MM.1S (cell line): ENCODE results near the gene RNF10.
A peak's percentile ranks its signal among the peaks of the same experiment; 100 is the strongest.

Source experiments
- DNase-seq: peaks from one replicate; pipeline ENCODE4 v3.0.0-alpha.2; 2015
- H2AFZ ChIP-seq: fragments of 300-600 bp; sonication (generic); 2 replicates; pipeline ENCODE4 v1.6.0; 2016; ENCODE audit warnings: antibody characterized with exemption, low read length
- H3F3A ChIP-seq: fragments of 300-600 bp; sonication (generic); 2 replicates; pipeline ENCODE4 v1.6.1; 2016; ENCODE audit warnings: mild to moderate bottlenecking, antibody characterized with exemption, low read length, moderate library complexity, mixed read lengths; ENCODE audit not compliant: insufficient read depth
- H3K27ac ChIP-seq: fragments of 300-600 bp; sonication (generic); 2 replicates; pipeline ENCODE4 v1.5.1; 2016; ENCODE audit warnings: mild to moderate bottlenecking, low read length
- H3K27me3 ChIP-seq: fragments of 300-600 bp; sonication (generic); replicated peaks from 2 replicates; pipeline ENCODE4 v1.6.0; 2016; ENCODE audit warnings: low read length; ENCODE audit not compliant: insufficient read depth
- H3K36me3 ChIP-seq: fragments of 300-600 bp; sonication (generic); replicated peaks from 2 replicates; pipeline ENCODE4 v1.6.1; 2016; ENCODE audit warnings: mild to moderate bottlenecking, low read length, mixed read lengths; ENCODE audit not compliant: insufficient read depth
- H3K4me1 ChIP-seq: fragments of 300-600 bp; sonication (generic); 2 replicates; pipeline ENCODE4 v1.6.1; 2016; ENCODE audit warnings: low read length, mixed read lengths
- H3K4me2 ChIP-seq: fragments of 300-600 bp; sonication (generic); 2 replicates; pipeline ENCODE4 v1.6.0; 2016; ENCODE audit warnings: low read depth, low read length
- H3K4me3 ChIP-seq: fragments of 300-600 bp; sonication (generic); 2 replicates; pipeline ENCODE4 v1.5.1; 2016; ENCODE audit warnings: low read length, mixed read lengths
- H3K79me2 ChIP-seq: fragments of 300-600 bp; sonication (generic); 2 replicates; pipeline ENCODE4 v1.6.1; 2016; ENCODE audit warnings: mixed run types, low read length, mixed read lengths
- H3K9ac ChIP-seq: fragments of 300-600 bp; sonication (generic); 2 replicates; pipeline ENCODE4 v1.6.1; 2016; ENCODE audit warnings: low read length, mixed read lengths
- H3K9me2 ChIP-seq: fragments of 300-600 bp; sonication (generic); replicated peaks from 2 replicates; pipeline ENCODE4 v1.6.1; 2016; ENCODE audit warnings: mild to moderate bottlenecking, low read length, mixed read lengths; ENCODE audit not compliant: insufficient read depth
- H3K9me3 ChIP-seq: fragments of 300-600 bp; sonication (generic); replicated peaks from 2 replicates; pipeline ENCODE4 v1.6.1; 2016; ENCODE audit warnings: mild to moderate bottlenecking, low read length, mixed read lengths; ENCODE audit not compliant: insufficient read depth
- H4K20me1 ChIP-seq: fragments of 300-600 bp; sonication (generic); 2 replicates; pipeline ENCODE4 v1.6.1; 2016; ENCODE audit warnings: mild to moderate bottlenecking, low read length, moderate library complexity, mixed read lengths; ENCODE audit not compliant: insufficient read depth
- CTCF ChIP-seq: fragments of 300-600 bp; sonication (generic); IDR thresholded peaks from 2 replicates; pipeline ENCODE4 v1.5.1; 2016; ENCODE audit warnings: antibody characterized with exemption, low read length, mixed read lengths
- EZH2 ChIP-seq: fragments of 300-600 bp; sonication (generic); optimal IDR thresholded peaks from 2 replicates; pipeline ENCODE3; 2017; ENCODE audit warnings: low read depth, mild to moderate bottlenecking, antibody characterized with exemption, low read length, mixed read lengths
- EZH2phosphoT487 ChIP-seq: fragments of 300-600 bp; sonication (generic); IDR thresholded peaks from 2 replicates; pipeline ENCODE4 v1.6.1; 2018; ENCODE audit warnings: antibody characterized with exemption, low read length

The RNF10 gene

GRCh38 chr12:120581998-120582397 is 47.8 kb downstream of the RNF10 start:
- Histone ChIP-seq H3K9me2 (no peaks in the 10 kb centered on the region), H3K27ac (peak overlapping the region; percentile 21; the same call in 1 of the 2 replicates), H3K36me3 (no peaks in the 10 kb centered on the region), H3K27me3 (no peaks in the 10 kb centered on the region), H2AFZ (peak overlapping the region; percentile 72), H3F3A (peaks cover 11% of the 10 kb centered on the region; the same call in 1 of the 2 replicates), H3K9me3 (no peaks in the 10 kb centered on the region), H3K4me1 (0 out of 2 replicates have a peak, but pooled peaks cover 6% of the 10 kb centered on the region), H3K9ac (peak overlapping the region; percentile 43; the same call in 1 of the 2 replicates), H3K4me3 (peak overlapping the region; percentile 83), H3K4me2 (peak overlapping the region; percentile 94), H4K20me1 (no peaks in the 10 kb centered on the region), H3K79me2 (no peaks in the 10 kb centered on the region)
- no peak for DNase-seq
- TF ChIP-seq EZH2phosphoT487 (no peak), CTCF (no peak), EZH2 (no peak)

- Histone ChIP-seq H4K20me1 (no peaks in the 10 kb centered on the region), H3K9ac (no peak overlapping the region), H3K9me2 (no peaks in the 10 kb centered on the region), H3K36me3 (no peaks in the 10 kb centered on the region), H3K4me3 (peak overlapping the region; percentile 20; the same call in 1 of the 2 replicates), H3K4me2 (peak overlapping the region; percentile 59), H3F3A (peaks cover 11% of the 10 kb centered on the region; the same call in 1 of the 2 replicates), H3K79me2 (no peaks in the 10 kb centered on the region), H3K27me3 (no peaks in the 10 kb centered on the region), H3K9me3 (no peaks in the 10 kb centered on the region), H3K4me1 (0 out of 2 replicates have a peak, but pooled peaks cover 6% of the 10 kb centered on the region), H3K27ac (no peak overlapping the region), H2AFZ (peak overlapping the region; percentile 51)
- peak; percentile 53 for DNase-seq
- no peak for TF ChIP-seq EZH2
- TF ChIP-seq EZH2phosphoT487, result no peak
- TF ChIP-seq CTCF, result peak; percentile 72
Measured at GRCh38 chr12:120583478-120584030, 49.4 kb downstream of the RNF10 start.

GRCh38 chr12:120584343-120585149 is 50.4 kb downstream of the RNF10 start:
- H3F3A ChIP-seq, result peaks cover 5% of the 10 kb centered on the region; the same call in 1 of the 2 replicates
- H3K4me3 ChIP-seq, result peak overlapping the region; percentile 41; the same call in 1 of the 2 replicates
- H3K4me1 ChIP-seq, result 0 out of 2 replicates have a peak, but pooled peaks cover 6% of the 10 kb centered on the region
- peak overlapping the region; percentile 59 for H3K4me2 ChIP-seq
- H3K9me2 ChIP-seq, result no peaks in the 10 kb centered on the region
- H3K9ac ChIP-seq, result no peak overlapping the region; the same call in 1 of the 2 replicates
- H3K36me3 ChIP-seq, result no peaks in the 10 kb centered on the region
- no peaks in the 10 kb centered on the region for H4K20me1 ChIP-seq
- H2AFZ ChIP-seq, result 0 out of 2 replicates have a peak overlapping the region, but pooled peaks have one; percentile 19
- no peaks in the 10 kb centered on the region for H3K79me2 ChIP-seq
- H3K27me3 ChIP-seq, result no peaks in the 10 kb centered on the region
- DNase-seq, result peak; percentile 49
- no peak overlapping the region for H3K27ac ChIP-seq
- H3K9me3 ChIP-seq, result no peaks in the 10 kb centered on the region
- TF ChIP-seq EZH2 (no peak), EZH2phosphoT487 (no peak), CTCF (peak; percentile 27)
